HepG2 (cell line): ENCODE measurements around the gene HCFC1R1. TPM values are rescaled to one million over a fixed set of nuclear protein-coding genes. Genes with fewer than 3 reads are reported as not detected.

Source experiments
- ATAC-seq: fragments of 200-7000 bp; cut with Tn5 transposase; 3 replicates; pipeline ENCODE4 v1.9.1; 2020; ENCODE audit warnings: mild to moderate bottlenecking, moderate library complexity
- BruUV-seq: library from RNA; stranded (reverse); fragments of 400-500 nt; replicated peaks from 2 replicates; lab custom pipeline; 2021; lab: Mats Ljungman, UMichigan
- CTCF ChIA-PET: fragments of 300-600 bp; formaldehyde crosslinking; extraction: SDS; loops from one replicate; lab custom pipeline; 2021; ENCODE audit warnings: low total read pairs, inconsistent platforms, low intra/inter-chr PET ratio; lab: Yijun Ruan, JAX
- POLR2A ChIA-PET: fragments of 350-600 bp; sonication (Branson Sonifier 250); formaldehyde crosslinking; loops from one replicate; lab custom pipeline; 2020; ENCODE audit warnings: antibody characterized with exemption, inconsistent platforms; lab: Yijun Ruan, JAX
- DNase-seq: peaks from one replicate; pipeline ENCODE4 v3.0.0-alpha.2; 2015; ENCODE audit warnings: low spot score
- FAIRE-seq: peaks from 3 replicates; lab custom pipeline; 2011; peaks lifted over from hg19 to GRCh38; lab: Jason Lieb, UNC
- H2AFZ ChIP-seq: one replicate; pipeline ENCODE4 v1.6.1; 2011; ENCODE audit warnings: low read length, inconsistent platforms
- H3K27ac ChIP-seq: fragments of 300-600 bp; 3 replicates; pipeline ENCODE4 v1.8.0; 2011; ENCODE audit warnings: mixed run types, mild to moderate bottlenecking, mixed read lengths, low read length, inconsistent platforms; ENCODE audit not compliant: insufficient read depth; ENCODE audit errors: extremely low read length
- H3K27me3 ChIP-seq, 2 experiments: fragments of 200-600 bp in 1 of 2; 2 replicates in 1 of 2; 3 replicates in 1 of 2; pipeline versions ENCODE4 v1.6.0 to v1.8.0; 2011; ENCODE audit warnings: low read length in 2 of 2, mild to moderate bottlenecking in 2 of 2, moderate library complexity in 2 of 2, inconsistent platforms in 1 of 2; ENCODE audit not compliant: insufficient read depth in 2 of 2, control insufficient read depth in 1 of 2
- H3K36me3 ChIP-seq, 2 experiments: fragments of 200-600 bp in 1 of 2; replicated peaks in 1 of 2; 2 replicates in 1 of 2; 3 replicates in 1 of 2; pipeline versions ENCODE4 v1.5.1 to v1.8.0; 2011; ENCODE audit warnings: low read length in 2 of 2, inconsistent platforms in 1 of 2; ENCODE audit not compliant: insufficient read depth in 2 of 2, control insufficient read depth in 1 of 2
- H3K4me1 ChIP-seq: 2 replicates; pipeline ENCODE4 v1.5.1; 2012; ENCODE audit warnings: low read length, inconsistent platforms; ENCODE audit not compliant: insufficient read depth
- H3K4me2 ChIP-seq: 2 replicates; pipeline ENCODE4 v1.6.0; 2011; ENCODE audit warnings: low read depth, low read length, inconsistent platforms
- H3K4me3 ChIP-seq, 3 experiments: fragments of 200-600 bp in 1 of 3; sonication (generic), shearing (Covaris generic) in 1 of 3; replicated peaks in 1 of 3; 2 replicates each; pipeline ENCODE4 v1.5.1; 2011 to 2016; ENCODE audit warnings: low read length in 3 of 3, inconsistent platforms in 2 of 3, low read depth in 2 of 3, mild to moderate bottlenecking in 2 of 3, control low read depth in 1 of 3, mixed read lengths in 1 of 3; ENCODE audit not compliant: insufficient read depth in 1 of 3
- H3K79me2 ChIP-seq: one replicate; pipeline ENCODE4 v1.6.1; 2011; ENCODE audit warnings: low read length, inconsistent platforms; ENCODE audit not compliant: insufficient read depth
- H3K9ac ChIP-seq: 2 replicates; pipeline ENCODE4 v1.6.0; 2011; ENCODE audit warnings: mild to moderate bottlenecking, low read depth, low read length, inconsistent platforms; ENCODE audit not compliant: insufficient read depth
- H3K9me3 ChIP-seq: 2 replicates; pipeline ENCODE4 v1.5.1; 2012; ENCODE audit warnings: mild to moderate bottlenecking, low read length
- H4K20me1 ChIP-seq: 2 replicates; pipeline ENCODE4 v1.6.0; 2011; ENCODE audit warnings: inconsistent platforms, mild to moderate bottlenecking, low read length, moderate library complexity; ENCODE audit not compliant: insufficient read depth
- CAMTA2 ChIP-seq: sonication (generic); formaldehyde crosslinking; IDR thresholded peaks from 2 replicates; pipeline ENCODE4 v1.4.0; 2020; ENCODE audit warnings: mild to moderate bottlenecking, missing genetic modification reagents, borderline replicate concordance
- GTF3A ChIP-seq: sonication (generic); formaldehyde crosslinking; conservative IDR thresholded peaks from 2 replicates; pipeline ENCODE4 v1.4.0; 2020; ENCODE audit warnings: mild to moderate bottlenecking, missing genetic modification reagents
- HNF4G ChIP-seq, 2 experiments: sonication (generic) in 1 of 2; formaldehyde crosslinking in 1 of 2; IDR thresholded peaks; 2 replicates each; pipeline versions ENCODE4 v1.4.0 to v1.6.1; 2011 to 2020; ENCODE audit warnings: borderline replicate concordance in 2 of 2, low read depth in 2 of 2, mild to moderate bottlenecking in 2 of 2, low read length in 1 of 2, missing genetic modification reagents in 1 of 2, moderate library complexity in 1 of 2
- NFRKB ChIP-seq: fragments of 450-650 bp; IDR thresholded peaks from 2 replicates; pipeline ENCODE4 v1.6.1; 2017
- PCBP1 ChIP-seq: fragments of 200-400 bp; formaldehyde crosslinking; IDR thresholded peaks from 2 replicates; pipeline ENCODE4 v1.6.1; 2017; ENCODE audit warnings: mild to moderate bottlenecking, low read depth, low read length, borderline replicate concordance
- PTBP1 ChIP-seq: fragments of 200-400 bp; formaldehyde crosslinking; IDR thresholded peaks from 2 replicates; pipeline ENCODE4 v1.6.1; 2018; ENCODE audit warnings: low read length, low read depth; ENCODE audit not compliant: poor library complexity, severe bottlenecking
- SP1 ChIP-seq, 2 experiments: fragments of 450-650 bp in 1 of 2; sonication (generic) in 1 of 2; formaldehyde crosslinking in 1 of 2; IDR thresholded peaks; 2 replicates each; pipeline versions ENCODE4 v1.4.0 to v1.6.1; 2016 to 2020; ENCODE audit warnings: missing genetic modification reagents in 1 of 2
- ZNF224 ChIP-seq: sonication (generic); formaldehyde crosslinking; IDR thresholded peaks from 2 replicates; pipeline ENCODE4 v1.5.0; 2020; ENCODE audit warnings: mild to moderate bottlenecking, missing genetic modification reagents
- ZNF432 ChIP-seq: sonication (generic); formaldehyde crosslinking; IDR thresholded peaks from 2 replicates; pipeline ENCODE4 v1.5.0; 2020; ENCODE audit warnings: missing genetic modification reagents, mild to moderate bottlenecking, borderline replicate concordance
- ZNF549 ChIP-seq: sonication (generic); formaldehyde crosslinking; IDR thresholded peaks from 2 replicates; pipeline ENCODE4 v1.5.0; 2020; ENCODE audit warnings: missing genetic modification reagents
- ZNF564 ChIP-seq: sonication (generic); formaldehyde crosslinking; IDR thresholded peaks from 2 replicates; pipeline ENCODE4 v1.8.1; 2023; ENCODE audit warnings: mild to moderate bottlenecking, missing genetic modification reagents
- ZNF567 ChIP-seq: sonication (generic); formaldehyde crosslinking; IDR thresholded peaks from 2 replicates; pipeline ENCODE4 v1.8.1; 2023; ENCODE audit warnings: mild to moderate bottlenecking, missing genetic modification reagents, borderline replicate concordance
- ZNF598 ChIP-seq: sonication (generic); formaldehyde crosslinking; IDR thresholded peaks from 2 replicates; pipeline ENCODE4 v1.5.1; 2020; ENCODE audit warnings: mild to moderate bottlenecking, missing genetic modification reagents, borderline replicate concordance
- ZNF616 ChIP-seq: sonication (generic); formaldehyde crosslinking; IDR thresholded peaks from 2 replicates; pipeline ENCODE4 v1.5.0; 2020; ENCODE audit warnings: low read depth, mild to moderate bottlenecking, missing genetic modification reagents
- ZNF629 ChIP-seq: sonication (generic); formaldehyde crosslinking; conservative IDR thresholded peaks from 2 replicates; pipeline ENCODE4 v1.5.0; 2020; ENCODE audit warnings: missing genetic modification reagents
- WGBS: methylation state at CpG from one replicate; pipeline ENCODE4 v1.1.6; 2017; ENCODE audit warnings: low lambda C conversion rate; 5-methylcytosine and 5-hydroxymethylcytosine counted together
- in situ Hi-C: cut with HindIII; loops from 2 replicates; pipeline ENCODE4 v1.10.0; 2017; ENCODE audit warnings: low pct_unique_long_range_greater_than_20kb; ENCODE audit not compliant: extremely low pct_ligation_motif_present
- intact Hi-C: fragments of 100-400 bp; cut with micrococcal nuclease; formaldehyde crosslinking; loops from one replicate; pipeline ENCODE4 v1.10.0; 2022; ENCODE audit not compliant: unreplicated experiment
- polyA plus RNA-seq, 8 experiments: library from polyadenylated mRNA; depleted of rRNA in 3 of 8; stranded (reverse) in 7 of 8; unstranded in 1 of 8; fragments of >200 nt; fragmentation: Illumina TruSeq in 4 of 8; extraction: Trizol in 4 of 8; gene quantifications; 2 replicates each; pipeline versions ENCODE4 v1.2.1 to v1.2.3, GENCODE V29; 2011 to 2016; ENCODE audit warnings: low read depth in 4 of 8, missing spikeins in 1 of 8, mixed read lengths in 1 of 8; ENCODE audit not compliant: insufficient read depth in 1 of 8
- total RNA-seq, 5 experiments: library from RNA; depleted of rRNA; stranded (reverse); fragments of >200 nt; fragmentation: Illumina TruSeq; extraction: Trizol; gene quantifications; 2 replicates each; pipeline ENCODE4 v1.2.3, GENCODE V29; 2016; ENCODE audit warnings: low read depth in 1 of 5
- TF ChIP-seq, protein P1 (sequence below): sonication (generic); formaldehyde crosslinking; IDR thresholded peaks from 2 replicates; pipeline ENCODE4 v1.4.0; 2020; ENCODE audit warnings: missing genetic modification reagents, borderline replicate concordance
- TF ChIP-seq, protein P2 (sequence below): sonication (generic); formaldehyde crosslinking; conservative IDR thresholded peaks from 2 replicates; pipeline ENCODE4 v1.4.0; 2020; ENCODE audit warnings: missing genetic modification reagents

The HCFC1R1 gene
- total and polyA plus RNA-seq, 2 of the 13 experiments (the other 11 are each of a cell fraction or from before 2014, with no cell fraction given) = 13.8 to 16.1 TPM

DNA sequence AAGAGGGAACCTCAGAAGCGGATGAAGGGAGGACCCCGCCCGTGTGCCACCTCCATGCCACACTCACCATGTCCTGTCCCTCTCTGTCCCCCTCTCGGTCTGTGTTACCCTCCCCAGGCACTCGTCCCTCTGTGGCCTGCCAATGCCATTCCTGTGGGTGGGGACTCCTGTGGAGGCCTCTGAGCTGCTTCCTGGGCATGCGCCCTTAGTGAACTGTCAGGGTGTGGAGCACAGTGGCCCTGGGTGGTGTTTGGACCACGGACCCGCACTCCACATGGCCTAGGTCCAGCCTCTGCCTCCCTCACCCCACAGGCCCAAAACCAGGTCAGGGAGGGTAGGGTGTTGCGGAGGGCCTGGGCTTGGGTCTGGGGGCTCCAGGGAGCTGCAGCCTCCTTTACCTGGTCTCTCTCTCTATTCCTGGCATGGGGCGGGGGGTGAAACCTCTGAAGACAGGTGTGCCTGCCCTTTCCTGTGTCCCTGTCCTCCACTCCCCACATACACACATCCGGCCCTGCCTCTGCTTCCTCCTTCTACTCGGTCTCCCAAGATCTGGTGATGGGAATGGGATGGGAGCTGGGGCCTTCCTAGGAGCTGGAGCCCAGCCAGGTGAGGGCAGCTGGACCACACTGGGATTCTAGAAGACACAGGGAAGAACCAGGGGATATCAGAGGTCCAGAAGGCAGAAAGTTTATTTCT lies 32.0 kb downstream of the HCFC1R1 start (continued):
- TF ChIP-seq, protein P1, sequence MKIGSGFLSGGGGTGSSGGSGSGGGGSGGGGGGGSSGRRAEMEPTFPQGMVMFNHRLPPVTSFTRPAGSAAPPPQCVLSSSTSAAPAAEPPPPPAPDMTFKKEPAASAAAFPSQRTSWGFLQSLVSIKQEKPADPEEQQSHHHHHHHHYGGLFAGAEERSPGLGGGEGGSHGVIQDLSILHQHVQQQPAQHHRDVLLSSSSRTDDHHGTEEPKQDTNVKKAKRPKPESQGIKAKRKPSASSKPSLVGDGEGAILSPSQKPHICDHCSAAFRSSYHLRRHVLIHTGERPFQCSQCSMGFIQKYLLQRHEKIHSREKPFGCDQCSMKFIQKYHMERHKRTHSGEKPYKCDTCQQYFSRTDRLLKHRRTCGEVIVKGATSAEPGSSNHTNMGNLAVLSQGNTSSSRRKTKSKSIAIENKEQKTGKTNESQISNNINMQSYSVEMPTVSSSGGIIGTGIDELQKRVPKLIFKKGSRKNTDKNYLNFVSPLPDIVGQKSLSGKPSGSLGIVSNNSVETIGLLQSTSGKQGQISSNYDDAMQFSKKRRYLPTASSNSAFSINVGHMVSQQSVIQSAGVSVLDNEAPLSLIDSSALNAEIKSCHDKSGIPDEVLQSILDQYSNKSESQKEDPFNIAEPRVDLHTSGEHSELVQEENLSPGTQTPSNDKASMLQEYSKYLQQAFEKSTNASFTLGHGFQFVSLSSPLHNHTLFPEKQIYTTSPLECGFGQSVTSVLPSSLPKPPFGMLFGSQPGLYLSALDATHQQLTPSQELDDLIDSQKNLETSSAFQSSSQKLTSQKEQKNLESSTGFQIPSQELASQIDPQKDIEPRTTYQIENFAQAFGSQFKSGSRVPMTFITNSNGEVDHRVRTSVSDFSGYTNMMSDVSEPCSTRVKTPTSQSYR (CRISPR knock-in tag) = no peak
- no peak for TF ChIP-seq CAMTA2 (CRISPR knock-in tag)
- no peak for TF ChIP-seq NFRKB
- no peak for TF ChIP-seq ZNF564
- no peak for TF ChIP-seq SP1 (IDR thresholded peaks at IDR 0.05)
- TF ChIP-seq SP1 (CRISPR knock-in tag; IDR thresholded peaks at IDR 0.05) = no peak
- TF ChIP-seq ZNF598 (CRISPR knock-in tag) = no peak
- TF ChIP-seq ZNF616 = no peak
- no peak for TF ChIP-seq ZNF567 (CRISPR knock-in tag)
- TF ChIP-seq, all 625 proteins: peak for 0

DNA sequence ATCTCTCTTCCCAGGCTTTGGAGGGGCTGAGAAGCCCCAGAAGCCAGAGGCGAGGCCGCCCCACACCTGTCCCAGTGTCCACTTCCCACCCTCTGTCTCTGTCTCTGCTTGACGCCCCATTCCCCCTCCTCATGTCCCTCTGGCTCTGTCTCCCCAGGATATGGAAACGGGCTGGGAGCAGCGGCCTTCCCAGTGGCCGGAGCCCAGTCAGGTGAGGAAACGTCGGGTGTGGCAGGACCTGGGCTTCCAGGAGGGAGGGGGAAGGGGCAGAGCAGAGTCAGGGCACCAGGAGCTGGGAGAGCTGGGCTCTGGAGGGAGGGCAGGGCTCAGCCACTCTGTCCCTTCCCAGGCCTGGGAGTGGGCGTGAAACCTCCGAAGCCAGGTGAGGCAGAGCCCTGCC lies 32.9 kb downstream of the HCFC1R1 start:
- FAIRE-seq = no peak
- in situ Hi-C loops = no loop called here
- TF ChIP-seq ZNF432 (CRISPR knock-in tag) (no peak), ZNF564 (no peak), GTF3A (no peak), PTBP1 (no peak), ZNF629 (CRISPR knock-in tag) (no peak), PCBP1 (no peak), ZNF224 (CRISPR knock-in tag) (no peak), ZNF549 (no peak), HNF4G (IDR thresholded peaks at IDR 0.05; ENCODE audit: borderline replicate concordance, low read depth, low read length) (no peak), HNF4G (CRISPR knock-in tag; IDR thresholded peaks at IDR 0.05; ENCODE audit: borderline replicate concordance, low read depth) (no peak)
- TF ChIP-seq, protein P2, sequence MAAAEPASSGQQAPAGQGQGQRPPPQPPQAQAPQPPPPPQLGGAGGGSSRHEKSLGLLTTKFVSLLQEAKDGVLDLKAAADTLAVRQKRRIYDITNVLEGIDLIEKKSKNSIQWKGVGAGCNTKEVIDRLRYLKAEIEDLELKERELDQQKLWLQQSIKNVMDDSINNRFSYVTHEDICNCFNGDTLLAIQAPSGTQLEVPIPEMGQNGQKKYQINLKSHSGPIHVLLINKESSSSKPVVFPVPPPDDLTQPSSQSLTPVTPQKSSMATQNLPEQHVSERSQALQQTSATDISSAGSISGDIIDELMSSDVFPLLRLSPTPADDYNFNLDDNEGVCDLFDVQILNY (CRISPR knock-in tag) = no peak
- intact Hi-C loops = no loop called here
- ATAC-seq = no peak
- no peak for DNase-seq
- H3K4me3 ChIP-seq = no peak overlapping the region
- WGBS = 12% methylated on average over 6 of the region's 10 CpGs
- BruUV-seq = no TSS peak
- CTCF ChIA-PET = no interaction called here
- H4K20me1 ChIP-seq = no peaks in the 10 kb centered on the region
- H3K4me1 ChIP-seq = peaks cover 16% of the 10 kb centered on the region; the same call in 1 of the 2 replicates
- no peak overlapping the region for H3K9ac ChIP-seq
- H3K4me2 ChIP-seq = no peak overlapping the region
- POLR2A ChIA-PET = interaction anchor here (1.5 kb wide), 1 partner anchor 10 kb away, joined by 6 read pairs; the partner anchor contains the start of gene PKMYT1
- no peak overlapping the region for H3K27ac ChIP-seq
- H2AFZ ChIP-seq = no peak overlapping the region
- no peaks in the 10 kb centered on the region for H3K9me3 ChIP-seq
- H3K79me2 ChIP-seq = no peaks in the 10 kb centered on the region
- peaks cover 15 to 45% of the 10 kb centered on the region in 2 experiments; a peak in 4 of 5 replicates for H3K27me3 ChIP-seq
- no peaks in the 10 kb centered on the region for H3K36me3 ChIP-seq
